ENCODE measurements around the gene RAB30.

DNA sequence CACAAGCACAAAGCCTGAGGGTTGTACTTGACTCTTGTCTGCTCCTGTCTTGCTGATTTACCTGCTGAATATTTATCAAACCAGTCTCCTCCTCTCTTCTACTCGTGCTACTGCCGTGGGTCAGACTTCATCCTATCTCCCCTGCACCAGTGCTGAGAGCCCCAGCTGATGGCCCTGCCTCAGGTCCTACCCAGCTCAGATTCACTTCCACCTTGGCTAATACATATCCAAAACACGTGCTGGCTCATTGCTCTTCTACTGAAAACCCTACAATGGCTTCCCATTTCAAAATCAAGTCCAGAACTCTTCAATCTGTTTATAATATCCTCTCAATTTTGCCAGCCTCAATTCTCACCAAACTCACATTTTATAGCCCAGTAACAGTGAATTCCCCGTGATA, 48.3 kb downstream of the RAB30 start:
- TF ChIP-seq POLR2A (IDR thresholded peaks at IDR 0.05), result no peak
- TF ChIP-seq, protein P1, sequence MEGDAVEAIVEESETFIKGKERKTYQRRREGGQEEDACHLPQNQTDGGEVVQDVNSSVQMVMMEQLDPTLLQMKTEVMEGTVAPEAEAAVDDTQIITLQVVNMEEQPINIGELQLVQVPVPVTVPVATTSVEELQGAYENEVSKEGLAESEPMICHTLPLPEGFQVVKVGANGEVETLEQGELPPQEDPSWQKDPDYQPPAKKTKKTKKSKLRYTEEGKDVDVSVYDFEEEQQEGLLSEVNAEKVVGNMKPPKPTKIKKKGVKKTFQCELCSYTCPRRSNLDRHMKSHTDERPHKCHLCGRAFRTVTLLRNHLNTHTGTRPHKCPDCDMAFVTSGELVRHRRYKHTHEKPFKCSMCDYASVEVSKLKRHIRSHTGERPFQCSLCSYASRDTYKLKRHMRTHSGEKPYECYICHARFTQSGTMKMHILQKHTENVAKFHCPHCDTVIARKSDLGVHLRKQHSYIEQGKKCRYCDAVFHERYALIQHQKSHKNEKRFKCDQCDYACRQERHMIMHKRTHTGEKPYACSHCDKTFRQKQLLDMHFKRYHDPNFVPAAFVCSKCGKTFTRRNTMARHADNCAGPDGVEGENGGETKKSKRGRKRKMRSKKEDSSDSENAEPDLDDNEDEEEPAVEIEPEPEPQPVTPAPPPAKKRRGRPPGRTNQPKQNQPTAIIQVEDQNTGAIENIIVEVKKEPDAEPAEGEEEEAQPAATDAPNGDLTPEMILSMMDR (IDR thresholded peaks at IDR 0.05), result no peak
